HCT116 (cell line): ENCODE data around the gene ZSWIM3. TPM values are rescaled to one million over a fixed set of nuclear protein-coding genes. Genes with fewer than 3 reads are reported as not detected.

Source experiments
- ATAC-seq: fragments of 200-7000 bp; cut with Tn5 transposase; 2 replicates; pipeline ENCODE4 v1.9.1; 2020; ENCODE audit warnings: mild to moderate bottlenecking, moderate library complexity
- BruUV-seq: library from RNA; stranded (reverse); fragments of 400-500 nt; replicated peaks from 2 replicates; lab custom pipeline; 2021; lab: Mats Ljungman, UMichigan
- CTCF ChIA-PET: fragments of 300-600 bp; sonication (Branson Sonifier 250); formaldehyde crosslinking; loops from one replicate; lab custom pipeline; 2021; ENCODE audit warnings: antibody characterized with exemption; lab: Charles Lee
- POLR2A ChIA-PET: fragments of 300-600, 350-600 bp; sonication (Branson Sonifier 250); formaldehyde crosslinking; loops from one replicate; lab custom pipeline; 2021; ENCODE audit warnings: antibody characterized with exemption; lab: Charles Lee
- RAD21 ChIA-PET, 2 experiments: fragments of 300-600 bp; sonication (Branson Sonifier 250); formaldehyde crosslinking; loops; one replicate each; lab custom pipeline; 2023; ENCODE audit warnings: low total read pairs in 2 of 2; ENCODE audit not compliant: uncharacterized antibody in 2 of 2, unreplicated experiment in 2 of 2, low non-redundant PET in 1 of 2; lab: Charles Lee
- DNase-seq: peaks from one replicate; pipeline ENCODE4 v3.0.0-alpha.2; 2010; ENCODE audit warnings: low read depth, low spot score
- H2AFZ ChIP-seq: fragments of 200-600 bp; shearing (Covaris generic), sonication (generic); 2 replicates; pipeline ENCODE4 v1.6.1; 2017; ENCODE audit warnings: low read depth, mixed run types, mixed read lengths, antibody characterized with exemption, low read length; ENCODE audit not compliant: poor library complexity, severe bottlenecking
- H3K27ac ChIP-seq: 2 replicates; pipeline ENCODE4 v1.5.1; 2012; ENCODE audit warnings: low read depth, low read length
- H3K27me3 ChIP-seq: fragments of 200-600 bp; sonication (generic); 2 replicates; pipeline ENCODE4 v1.6.1; 2016; ENCODE audit warnings: mixed run types, low read length, mixed read lengths; ENCODE audit not compliant: insufficient read depth
- H3K36me3 ChIP-seq, 2 experiments: fragments of 200-500 bp in 1 of 2; fragments of 200-600 bp in 1 of 2; sonication (Bioruptor generic) in 1 of 2; sonication (generic) in 1 of 2; 2 replicates each; pipeline versions ENCODE4 v1.5.1 to v1.6.1; 2014 to 2016; ENCODE audit warnings: low read length in 2 of 2, inconsistent platforms in 1 of 2, mixed read lengths in 1 of 2, mixed run types in 1 of 2; ENCODE audit not compliant: insufficient read depth in 2 of 2, control insufficient read depth in 1 of 2
- H3K4me1 ChIP-seq, 2 experiments: fragments of 200-600 bp in 1 of 2; sonication (generic) in 1 of 2; 2 replicates each; pipeline versions ENCODE4 v1.5.1 to v1.6.1; 2012 to 2017; ENCODE audit warnings: low read length in 2 of 2, inconsistent platforms in 1 of 2, mild to moderate bottlenecking in 1 of 2, mixed read lengths in 1 of 2, mixed run types in 1 of 2, moderate library complexity in 1 of 2; ENCODE audit not compliant: insufficient read depth in 2 of 2, control insufficient read depth in 1 of 2
- H3K4me2 ChIP-seq: fragments of 200-600 bp; sonication (generic); 2 replicates; pipeline ENCODE4 v1.6.1; 2017; ENCODE audit warnings: mixed run types, low read length, mixed read lengths
- H3K4me3 ChIP-seq, 2 experiments: fragments of 200-600 bp in 1 of 2; sonication (generic) in 1 of 2; replicated peaks in 1 of 2; 2 replicates each; pipeline ENCODE4 v1.5.1; 2011 to 2016; ENCODE audit warnings: low read length in 2 of 2, control low read depth in 1 of 2, low read depth in 1 of 2, mild to moderate bottlenecking in 1 of 2, mixed read lengths in 1 of 2, mixed run types in 1 of 2
- H3K79me2 ChIP-seq: fragments of 200-600 bp; sonication (generic); 2 replicates; pipeline ENCODE4 v1.6.1; 2017; ENCODE audit warnings: mild to moderate bottlenecking, mixed run types, low read length, moderate library complexity, mixed read lengths; ENCODE audit not compliant: insufficient read depth
- H3K9ac ChIP-seq: fragments of 200-600 bp; sonication (generic); 2 replicates; pipeline ENCODE4 v1.6.1; 2016; ENCODE audit warnings: low read length, mixed read lengths
- H3K9me2 ChIP-seq: fragments of 200-600 bp; sonication (generic), shearing (Covaris generic); 2 replicates; pipeline ENCODE4 v1.6.1; 2017; ENCODE audit warnings: mixed run types, mild to moderate bottlenecking, moderate library complexity; ENCODE audit not compliant: insufficient read depth
- H3K9me3 ChIP-seq, 2 experiments: fragments of 200-500 bp in 1 of 2; fragments of 200-600 bp in 1 of 2; sonication (Bioruptor generic) in 1 of 2; sonication (generic) in 1 of 2; 2 replicates each; pipeline ENCODE4 v1.6.1; 2014 to 2017; ENCODE audit warnings: low read length in 2 of 2, mixed read lengths in 2 of 2, inconsistent platforms in 1 of 2, low read depth in 1 of 2, mild to moderate bottlenecking in 1 of 2, mixed run types in 1 of 2, moderate library complexity in 1 of 2; ENCODE audit not compliant: control insufficient read depth in 1 of 2, insufficient read depth in 1 of 2
- H4K20me1 ChIP-seq: fragments of 200-600 bp; sonication (generic), shearing (Covaris generic); 2 replicates; pipeline ENCODE4 v1.6.1; 2017; ENCODE audit warnings: mixed run types, mild to moderate bottlenecking, moderate library complexity; ENCODE audit not compliant: insufficient read depth
- CBX3 ChIP-seq: IDR thresholded peaks from 2 replicates; pipeline ENCODE4 v1.6.1; 2012; ENCODE audit warnings: low read depth
- CEBPB ChIP-seq: IDR thresholded peaks from 2 replicates; pipeline ENCODE4 v1.6.1; 2012; ENCODE audit warnings: low read depth
- CTCF ChIP-seq, 3 experiments: fragments of 200-600 bp in 1 of 3; sonication (generic) in 1 of 3; IDR thresholded peaks in 2 of 3; conservative IDR thresholded peaks in 1 of 3; 2 replicates each; pipeline ENCODE4 v1.5.1; 2012 to 2017; ENCODE audit warnings: low read depth in 2 of 3, low read length in 2 of 3, antibody characterized with exemption in 1 of 3, borderline replicate concordance in 1 of 3, control low read depth in 1 of 3, mild to moderate bottlenecking in 1 of 3, mixed read lengths in 1 of 3, mixed run types in 1 of 3, moderate library complexity in 1 of 3; ENCODE audit not compliant: insufficient read depth in 1 of 3
- ELF1 ChIP-seq: IDR thresholded peaks from 2 replicates; pipeline ENCODE4 v1.6.1; 2012; ENCODE audit warnings: low read depth, borderline replicate concordance
- EZH2 ChIP-seq: fragments of 200-600 bp; sonication (generic); IDR thresholded peaks from 2 replicates; pipeline ENCODE4 v1.6.1; 2017; ENCODE audit warnings: antibody characterized with exemption, mixed run types
- EZH2phosphoT487 ChIP-seq: fragments of 200-600 bp; IDR thresholded peaks from 2 replicates; pipeline ENCODE4 v1.6.1; 2018; ENCODE audit warnings: antibody characterized with exemption, borderline replicate concordance
- FOSL1 ChIP-seq: IDR thresholded peaks from 2 replicates; pipeline ENCODE4 v1.6.1; 2012; ENCODE audit warnings: low read depth
- JUND ChIP-seq: IDR thresholded peaks from 2 replicates; pipeline ENCODE4 v1.6.1; 2012
- POLR2A ChIP-seq: IDR thresholded peaks from 2 replicates; pipeline ENCODE4 v1.7.0; 2011; ENCODE audit warnings: borderline replicate concordance; ENCODE audit not compliant: insufficient read depth, insufficient read length; ENCODE audit errors: extremely low read depth
- POLR2AphosphoS5 ChIP-seq: IDR thresholded peaks from 2 replicates; pipeline ENCODE4 v1.6.1; 2011; ENCODE audit warnings: mild to moderate bottlenecking, low read depth, low read length, moderate library complexity
- RAD21 ChIP-seq: IDR thresholded peaks from 2 replicates; pipeline ENCODE4 v1.6.1; 2012; ENCODE audit warnings: low read depth, mild to moderate bottlenecking
- REST ChIP-seq: IDR thresholded peaks from 2 replicates; pipeline ENCODE4 v1.6.1; 2012; ENCODE audit warnings: low read depth
- SIN3A ChIP-seq: IDR thresholded peaks from 2 replicates; pipeline ENCODE4 v1.6.1; 2012; ENCODE audit warnings: low read depth
- SP1 ChIP-seq: IDR thresholded peaks from 2 replicates; pipeline ENCODE4 v1.6.1; 2012; ENCODE audit warnings: low read depth
- SRF ChIP-seq: IDR thresholded peaks from 2 replicates; pipeline ENCODE4 v1.6.1; 2012; ENCODE audit warnings: low read depth
- YY1 ChIP-seq: IDR thresholded peaks from 2 replicates; pipeline ENCODE4 v1.6.1; 2011; ENCODE audit warnings: low read length, low read depth, moderate library complexity, mild to moderate bottlenecking; ENCODE audit not compliant: insufficient replicate concordance; ENCODE audit errors: extremely low read depth
- ZBTB33 ChIP-seq: IDR thresholded peaks from 2 replicates; pipeline ENCODE4 v1.6.1; 2011; ENCODE audit warnings: mild to moderate bottlenecking, low read length, moderate library complexity; ENCODE audit not compliant: insufficient replicate concordance; ENCODE audit errors: extremely low read depth
- ZFX ChIP-seq: fragments of 450-650 bp; IDR thresholded peaks from 2 replicates; pipeline ENCODE4 v1.6.1; 2017
- ZNF274 ChIP-seq: fragments of 200-500 bp; sonication (Bioruptor generic); IDR thresholded peaks from 2 replicates; pipeline ENCODE4 v1.6.1; 2014; ENCODE audit warnings: mild to moderate bottlenecking, low read depth, low read length, inconsistent platforms
- intact Hi-C: fragments of 100-400 bp; cut with micrococcal nuclease; formaldehyde crosslinking; loops from 2 replicates; pipeline ENCODE4 v1.10.0; 2022
- total RNA-seq: library from RNA; stranded (reverse); gene quantifications from one replicate; pipeline ENCODE4 v1.2.1, GENCODE V29; 2021; ENCODE audit not compliant: unreplicated experiment
- TF ChIP-seq, protein P1 (sequence below): IDR thresholded peaks from 2 replicates; pipeline ENCODE4 v1.6.1; 2012

Gene ZSWIM3
- total RNA-seq, 1 experiment from 2014 or later = 1.8 TPM

- CTCF ChIA-PET = no interaction called here
- no peak overlapping the region for H3K27ac ChIP-seq
- H3K4me3 ChIP-seq = no peak overlapping the region
- no peaks in the 10 kb centered on the region for H3K9me3 ChIP-seq
- RAD21 ChIA-PET = no interaction called here
- TF ChIP-seq ZBTB33 = no peak
- no peak for TF ChIP-seq CBX3
- TF ChIP-seq SIN3A = no peak
- TF ChIP-seq, protein P1, sequence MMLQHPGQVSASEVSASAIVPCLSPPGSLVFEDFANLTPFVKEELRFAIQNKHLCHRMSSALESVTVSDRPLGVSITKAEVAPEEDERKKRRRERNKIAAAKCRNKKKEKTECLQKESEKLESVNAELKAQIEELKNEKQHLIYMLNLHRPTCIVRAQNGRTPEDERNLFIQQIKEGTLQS = no peak
- no peak for TF ChIP-seq ZNF274
- no peak for TF ChIP-seq POLR2AphosphoS5
- no peak for TF ChIP-seq REST
- no peak for TF ChIP-seq FOSL1
- no peak for TF ChIP-seq RAD21
- TF ChIP-seq EZH2 = no peak
- no peak for TF ChIP-seq EZH2phosphoT487
- no peak for TF ChIP-seq ELF1
- no peak for TF ChIP-seq SRF
- no peak for TF ChIP-seq POLR2A
- no peak for TF ChIP-seq SP1
- no peak for TF ChIP-seq ZFX
- no peak for TF ChIP-seq CTCF (IDR thresholded peaks at IDR 0.05 in 2 of 3, conservative IDR thresholded peaks at IDR 0.05 in 1 of 3; ENCODE audit: borderline replicate concordance in 1 of 3, insufficient read depth in 1 of 3, low read depth in 2 of 3, low read length in 2 of 3)
- TF ChIP-seq CEBPB = no peak
- TF ChIP-seq JUND = no peak
- no peak for TF ChIP-seq YY1
- no peaks in the 10 kb centered on the region for H4K20me1 ChIP-seq
- H3K4me1 ChIP-seq = no peaks in the 10 kb centered on the region
- no peak for DNase-seq
- H3K9ac ChIP-seq = no peak overlapping the region
- H2AFZ ChIP-seq = no peak overlapping the region
- no TSS peak for BruUV-seq
- POLR2A ChIA-PET = no interaction called here
- H3K4me2 ChIP-seq = no peak overlapping the region
- no peak for ATAC-seq
- H3K79me2 ChIP-seq = no peaks in the 10 kb centered on the region
- H3K27me3 ChIP-seq = no peaks in the 10 kb centered on the region
- no peaks in the 10 kb centered on the region; a peak in 1 of 4 replicates for H3K36me3 ChIP-seq
- no peaks in the 10 kb centered on the region for H3K9me2 ChIP-seq
- intact Hi-C loops = no loop called here
Measured at GRCh38 chr20:45841407-45842129, 15.8 kb upstream of the ZSWIM3 start.
